Right lobe of liver (tissue), 4 donors: ENCODE measurements around the gene TAS2R1.

Experiments
- CTCF ChIP-seq, 4 donors: fragments of 200-600 bp in 3 of 4; fragments of 450-650 bp in 1 of 4; IDR thresholded peaks; one replicate each; pipeline versions ENCODE4 v1.5.1 to v1.8.0; 2016 to 2022; ENCODE audit warnings: antibody characterized with exemption in 4 of 4, mild to moderate bottlenecking in 2 of 4
- POLR2A ChIP-seq: fragments of 450-650 bp; IDR thresholded peaks from one replicate; pipeline ENCODE4 v1.6.1; 2017; ENCODE audit warnings: antibody characterized with exemption, mild to moderate bottlenecking
- donor health status: DM: no; HTN: no; CAD: no.
- donor health status: DM: no; HTN: no; CAD: no.
- donor health status: DM: no; HTN: yes; CAD: no.

- TF ChIP-seq CTCF (IDR thresholded peaks at IDR 0.05) = no peak
- TF ChIP-seq POLR2A = no peak
Measured at GRCh38 chr5:9622971-9623421, 7.2 kb downstream of the TAS2R1 start.
